Iris pigment epithelial cell (primary cell): Measurements from ENCODE around the gene ZNF248.
"Not testable (repeated sequence)": the region's sequence is repeated elsewhere in the genome, so short reads cannot be mapped to it uniquely, and the experiment has no call there.

Experiments
- DNase-seq: peaks from one replicate; pipeline ENCODE4 v3.0.0-alpha.2; 2011; ENCODE audit warnings: low read depth

The ZNF248 gene

DNA sequence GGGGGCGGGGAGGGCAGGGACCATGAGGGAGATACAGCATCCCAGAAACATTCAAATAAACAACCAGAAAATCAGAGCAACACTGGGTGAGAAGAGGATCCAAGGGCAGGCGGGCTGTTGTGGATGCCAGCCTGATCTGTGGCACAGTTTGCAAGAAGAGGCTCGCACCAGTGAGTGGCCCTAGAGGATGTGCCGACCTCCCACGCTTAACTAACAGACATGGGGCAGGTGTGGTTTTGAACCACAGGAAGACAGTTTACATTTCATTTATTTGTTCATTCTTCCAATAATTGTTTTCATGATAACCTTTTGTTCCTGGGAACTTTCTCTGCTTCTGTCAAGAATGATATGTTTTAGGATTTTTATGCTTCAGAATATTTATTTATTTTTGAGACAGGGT lies 115.6 kb downstream of the ZNF248 start:
- no peak for DNase-seq

DNA sequence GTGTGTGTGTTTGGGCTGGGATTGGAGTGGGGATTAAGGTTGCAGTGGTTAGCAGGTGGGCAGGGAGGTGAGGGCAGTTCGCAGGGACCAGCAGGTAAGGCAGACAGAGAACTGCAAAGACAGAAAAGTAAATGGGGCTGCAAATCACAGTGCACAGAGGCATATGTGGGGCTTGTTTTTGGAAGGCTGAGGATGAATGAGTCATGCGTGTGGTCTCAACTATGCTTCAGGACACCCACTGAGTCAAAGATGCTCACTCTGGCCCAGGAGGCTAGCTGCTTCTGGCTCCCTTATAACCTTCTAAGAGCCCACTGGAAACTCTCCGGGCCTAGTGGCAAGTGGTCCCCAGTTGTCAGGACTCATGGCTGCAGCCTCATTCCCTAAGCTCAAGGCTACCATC lies 118.2 kb downstream of the ZNF248 start:
- DNase-seq: no peak

DNA sequence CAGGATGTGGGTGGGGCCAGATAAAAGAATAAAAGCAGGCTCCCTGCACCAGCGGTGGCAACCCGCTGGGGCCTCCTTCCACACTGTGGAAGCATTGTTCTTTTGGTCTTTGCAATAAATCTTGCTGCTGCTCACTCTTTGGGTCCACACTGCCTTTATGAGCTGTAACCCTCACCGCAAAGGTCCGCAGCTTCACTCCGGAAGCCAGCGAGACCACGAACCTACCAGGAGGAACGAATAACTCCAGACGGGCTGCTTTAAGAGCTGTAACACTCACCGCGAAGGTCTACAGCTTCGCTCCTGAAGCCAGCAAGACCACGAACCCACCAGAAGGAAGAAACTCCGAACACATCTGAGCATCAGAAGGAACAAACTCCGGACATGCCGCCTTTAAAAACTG lies 119.2 kb downstream of the ZNF248 start:
- not testable (repeated sequence) for DNase-seq

DNA sequence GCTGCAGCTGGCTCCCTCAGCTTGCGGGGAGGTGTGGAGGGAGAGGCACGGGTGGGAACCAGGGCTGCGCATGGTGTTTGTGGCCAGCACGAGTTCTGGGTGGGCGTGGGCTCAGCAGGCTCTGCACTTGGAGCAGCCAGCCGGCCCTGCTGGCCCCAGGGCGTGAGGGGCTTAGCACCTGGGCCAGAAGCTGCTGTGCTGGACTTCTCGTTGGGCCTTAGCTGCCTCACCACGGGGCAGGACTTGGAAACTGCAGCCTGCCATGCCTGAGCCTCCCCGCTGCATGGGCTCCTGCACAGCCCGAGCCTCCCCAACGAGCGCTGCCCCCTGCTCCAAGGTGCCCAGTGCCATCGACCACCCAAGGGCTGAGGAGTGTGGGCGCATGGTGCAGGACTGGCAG lies 120.1 kb downstream of the ZNF248 start:
- no peak for DNase-seq

DNA sequence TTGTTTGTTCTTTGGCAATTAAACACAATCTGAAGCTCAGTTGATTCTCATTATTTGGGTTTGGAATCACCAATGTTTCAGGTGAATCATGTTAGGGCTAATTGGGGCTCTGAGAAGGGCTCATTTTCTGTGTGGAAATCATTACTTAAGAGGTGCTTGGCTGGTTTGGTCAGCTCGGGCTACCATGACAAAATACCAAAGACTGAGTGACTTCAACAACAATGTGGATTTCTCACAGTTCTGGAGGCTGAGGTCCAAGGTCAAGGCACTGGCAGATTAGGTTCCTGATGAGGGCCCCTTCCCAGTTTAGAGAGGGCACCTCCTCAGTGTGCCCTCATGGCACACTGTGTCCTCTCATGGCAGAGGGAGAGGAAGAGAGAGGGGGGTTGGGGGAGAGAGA lies 121.3 kb downstream of the ZNF248 start:
- DNase-seq: no peak

DNA sequence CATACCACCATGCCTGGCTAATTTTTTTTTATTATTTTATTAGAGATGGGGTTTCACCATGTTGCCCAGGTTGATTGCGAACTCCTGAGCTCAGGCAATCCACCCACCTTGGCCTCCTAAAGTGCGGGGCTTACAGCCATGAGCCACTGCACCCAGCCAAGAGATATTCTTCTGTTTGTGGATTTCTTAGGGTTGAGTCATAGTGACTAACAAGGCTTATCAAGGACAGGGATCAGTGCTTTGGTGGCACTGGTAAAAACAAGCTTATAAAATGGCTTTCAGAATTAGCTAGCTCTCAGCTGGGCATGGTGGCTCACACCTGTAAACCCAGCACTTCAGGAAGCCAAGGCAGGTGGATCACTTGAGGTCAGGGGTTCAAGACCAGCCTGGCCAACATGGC lies 122.4 kb downstream of the ZNF248 start:
- peak; percentile 52 for DNase-seq
